ENCODE measurements around the gene OR6A2.
"Not testable (repeated sequence)": the region's sequence is repeated elsewhere in the genome, so short reads cannot be mapped to it uniquely, and the experiment has no call there.

Gene OR6A2

GRCh38 chr11:6817694-6818093 is 18.2 kb upstream of the OR6A2 start:
- H3K27me3 ChIP-seq (ENCODE audit: control insufficient read depth, insufficient read depth, low read length) = no peaks in the 10 kb centered on the region
- no peak overlapping the region for H3K4me3 ChIP-seq (ENCODE audit: low read depth, low read length)
- no peaks in the 10 kb centered on the region for H3K4me1 ChIP-seq (ENCODE audit: control insufficient read depth, insufficient read depth, low read length)
- no peak overlapping the region for H3K9ac ChIP-seq (ENCODE audit: low read length)
- H3K27ac ChIP-seq (ENCODE audit: low read depth, low read length) = no peak overlapping the region
- no peaks in the 10 kb centered on the region for H3K36me3 ChIP-seq (ENCODE audit: control insufficient read depth, insufficient read depth, low read length)
- peaks cover 7% of the 10 kb centered on the region for H3K9me3 ChIP-seq (ENCODE audit: control insufficient read depth, insufficient read depth, low read depth, low read length)

GRCh38 chr11:6813656-6814055 is 14.2 kb upstream of the OR6A2 start:
- Histone ChIP-seq H3K9ac (ENCODE audit: low read length) (no peak overlapping the region), H3K27ac (ENCODE audit: low read depth, low read length) (no peak overlapping the region), H3K4me1 (ENCODE audit: control insufficient read depth, insufficient read depth, low read length) (no peaks in the 10 kb centered on the region), H3K9me3 (ENCODE audit: control insufficient read depth, insufficient read depth, low read depth, low read length) (peaks cover 2% of the 10 kb centered on the region), H3K27me3 (ENCODE audit: control insufficient read depth, insufficient read depth, low read length) (no peaks in the 10 kb centered on the region), H3K4me3 (ENCODE audit: low read depth, low read length) (no peak overlapping the region), H3K36me3 (ENCODE audit: control insufficient read depth, insufficient read depth, low read length) (no peaks in the 10 kb centered on the region)

- H3K27me3 ChIP-seq (ENCODE audit: control insufficient read depth, insufficient read depth, low read length) = no peaks in the 10 kb centered on the region
- no peak overlapping the region for H3K27ac ChIP-seq (ENCODE audit: low read depth, low read length)
- no peaks in the 10 kb centered on the region for H3K36me3 ChIP-seq (ENCODE audit: control insufficient read depth, insufficient read depth, low read length)
- H3K9me3 ChIP-seq (ENCODE audit: control insufficient read depth, insufficient read depth, low read depth, low read length) = no peaks in the 10 kb centered on the region
- H3K9ac ChIP-seq (ENCODE audit: low read length) = no peak overlapping the region
- H3K4me1 ChIP-seq (ENCODE audit: control insufficient read depth, insufficient read depth, low read length) = no peaks in the 10 kb centered on the region
- H3K4me3 ChIP-seq (ENCODE audit: low read depth, low read length) = no peak overlapping the region
Observed at GRCh38 chr11:6812390-6813005, 13.0 kb upstream of the OR6A2 start.

GRCh38 chr11:6801075-6801474 is 1.6 kb upstream of the OR6A2 start:
- Histone ChIP-seq H3K9me3 (ENCODE audit: control insufficient read depth, insufficient read depth, low read depth, low read length) (peaks cover 16% of the 10 kb centered on the region), H3K9ac (ENCODE audit: low read length) (peak overlapping the region; percentile 9), H3K27ac (ENCODE audit: low read depth, low read length) (0 out of 2 replicates have a peak overlapping the region, but pooled peaks have one; percentile 39), H3K4me3 (ENCODE audit: low read depth, low read length) (0 out of 2 replicates have a peak overlapping the region, but pooled peaks have one; percentile 5)
- H3K27me3 ChIP-seq (ENCODE audit: control insufficient read depth, insufficient read depth, low read length); H3K4me1 ChIP-seq (ENCODE audit: control insufficient read depth, insufficient read depth, low read length); H3K36me3 ChIP-seq (ENCODE audit: control insufficient read depth, insufficient read depth, low read length): not testable (repeated sequence)

GRCh38 chr11:6794639-6795038 is 4.8 kb downstream of the OR6A2 start:
- H3K27me3 ChIP-seq (ENCODE audit: control insufficient read depth, insufficient read depth, low read length) = no peaks in the 10 kb centered on the region
- H3K4me3 ChIP-seq (ENCODE audit: low read depth, low read length) = no peak overlapping the region
- H3K9me3 ChIP-seq (ENCODE audit: control insufficient read depth, insufficient read depth, low read depth, low read length) = peaks cover 1% of the 10 kb centered on the region
- H3K9ac ChIP-seq (ENCODE audit: low read length) = no peak overlapping the region
- H3K27ac ChIP-seq (ENCODE audit: low read depth, low read length) = no peak overlapping the region
- H3K4me1 ChIP-seq (ENCODE audit: control insufficient read depth, insufficient read depth, low read length) = no peaks in the 10 kb centered on the region
- no peaks in the 10 kb centered on the region for H3K36me3 ChIP-seq (ENCODE audit: control insufficient read depth, insufficient read depth, low read length)

GRCh38 chr11:6790546-6790945 is 8.9 kb downstream of the OR6A2 start:
- Histone ChIP-seq H3K9me3 (ENCODE audit: control insufficient read depth, insufficient read depth, low read depth, low read length) (no peaks in the 10 kb centered on the region), H3K4me3 (ENCODE audit: low read depth, low read length) (no peak overlapping the region), H3K9ac (ENCODE audit: low read length) (no peak overlapping the region), H3K27me3 (ENCODE audit: control insufficient read depth, insufficient read depth, low read length) (no peaks in the 10 kb centered on the region), H3K27ac (ENCODE audit: low read depth, low read length) (no peak overlapping the region), H3K36me3 (ENCODE audit: control insufficient read depth, insufficient read depth, low read length) (no peaks in the 10 kb centered on the region), H3K4me1 (ENCODE audit: control insufficient read depth, insufficient read depth, low read length) (no peaks in the 10 kb centered on the region)

GRCh38 chr11:6782720-6783119 is 16.8 kb downstream of the OR6A2 start, which contains the start of gene OR2AG1:
TSS of gene OR2AG1 (plus strand) at chr11:6783020. CDS start at chr11:6785038, 2,018 bp downstream.
- H3K36me3 ChIP-seq (ENCODE audit: control insufficient read depth, insufficient read depth, low read length) = no peaks in the 10 kb centered on the region
- H3K27ac ChIP-seq (ENCODE audit: low read depth, low read length) = no peak within 1 kb of the TSS
- H3K4me1 ChIP-seq (ENCODE audit: control insufficient read depth, insufficient read depth, low read length) = no peaks in the 10 kb centered on the region
- H3K4me3 ChIP-seq (ENCODE audit: low read depth, low read length) = no peak within 1 kb of the TSS
- no peaks in the 10 kb centered on the region; the same call in 1 of the 2 replicates for H3K27me3 ChIP-seq (ENCODE audit: control insufficient read depth, insufficient read depth, low read length)
- H3K9ac ChIP-seq (ENCODE audit: low read length) = no peak within 1 kb of the TSS
- H3K9me3 ChIP-seq (ENCODE audit: control insufficient read depth, insufficient read depth, low read depth, low read length) = no peaks in the 10 kb centered on the region

GRCh38 chr11:6780829-6781228 is 18.7 kb downstream of the OR6A2 start:
- H3K4me1 ChIP-seq (ENCODE audit: control insufficient read depth, insufficient read depth, low read length) = no peaks in the 10 kb centered on the region
- no peak overlapping the region for H3K4me3 ChIP-seq (ENCODE audit: low read depth, low read length)
- H3K36me3 ChIP-seq (ENCODE audit: control insufficient read depth, insufficient read depth, low read length) = no peaks in the 10 kb centered on the region
- no peak overlapping the region for H3K27ac ChIP-seq (ENCODE audit: low read depth, low read length)
- H3K27me3 ChIP-seq (ENCODE audit: control insufficient read depth, insufficient read depth, low read length) = no peaks in the 10 kb centered on the region; the same call in 1 of the 2 replicates
- H3K9me3 ChIP-seq (ENCODE audit: control insufficient read depth, insufficient read depth, low read depth, low read length) = no peaks in the 10 kb centered on the region
- H3K9ac ChIP-seq (ENCODE audit: low read length) = no peak overlapping the region

GRCh38 chr11:6778518-6778917 is 21.0 kb downstream of the OR6A2 start:
- no peaks in the 10 kb centered on the region for H3K36me3 ChIP-seq (ENCODE audit: control insufficient read depth, insufficient read depth, low read length)

GRCh38 chr11:6771926-6772893 is 27.3 kb downstream of the OR6A2 start, which contains the start of gene OR2AG2:
TSS of gene OR2AG2 (minus strand) at chr11:6771976. CDS start at chr11:6768957, 3,019 bp downstream.
- no peak within 1 kb of the TSS for H3K9ac ChIP-seq (ENCODE audit: low read length)
- no peaks in the 10 kb centered on the region for H3K9me3 ChIP-seq (ENCODE audit: control insufficient read depth, insufficient read depth, low read depth, low read length)
- H3K27me3 ChIP-seq (ENCODE audit: control insufficient read depth, insufficient read depth, low read length) = no peaks in the 10 kb centered on the region
- H3K36me3 ChIP-seq (ENCODE audit: control insufficient read depth, insufficient read depth, low read length) = no peaks in the 10 kb centered on the region
- H3K4me1 ChIP-seq (ENCODE audit: control insufficient read depth, insufficient read depth, low read length) = no peaks in the 10 kb centered on the region
- H3K4me3 ChIP-seq (ENCODE audit: low read depth, low read length) = no peak within 1 kb of the TSS
- H3K27ac ChIP-seq (ENCODE audit: low read depth, low read length) = no peak within 1 kb of the TSS

More at GRCh38 chr11:6778518-6778917, 21.0 kb downstream of the OR6A2 start:
- no peak overlapping the region for H3K9ac ChIP-seq (ENCODE audit: low read length)
- no peaks in the 10 kb centered on the region for H3K27me3 ChIP-seq (ENCODE audit: control insufficient read depth, insufficient read depth, low read length)
- no peak overlapping the region for H3K27ac ChIP-seq (ENCODE audit: low read depth, low read length)
- H3K4me3 ChIP-seq (ENCODE audit: low read depth, low read length) = no peak overlapping the region
- H3K4me1 ChIP-seq (ENCODE audit: control insufficient read depth, insufficient read depth, low read length) = no peaks in the 10 kb centered on the region
- no peaks in the 10 kb centered on the region for H3K9me3 ChIP-seq (ENCODE audit: control insufficient read depth, insufficient read depth, low read depth, low read length)

All from HUES6 (cell line).